ENCODE measurements around the gene ZC3H18.

DNA sequence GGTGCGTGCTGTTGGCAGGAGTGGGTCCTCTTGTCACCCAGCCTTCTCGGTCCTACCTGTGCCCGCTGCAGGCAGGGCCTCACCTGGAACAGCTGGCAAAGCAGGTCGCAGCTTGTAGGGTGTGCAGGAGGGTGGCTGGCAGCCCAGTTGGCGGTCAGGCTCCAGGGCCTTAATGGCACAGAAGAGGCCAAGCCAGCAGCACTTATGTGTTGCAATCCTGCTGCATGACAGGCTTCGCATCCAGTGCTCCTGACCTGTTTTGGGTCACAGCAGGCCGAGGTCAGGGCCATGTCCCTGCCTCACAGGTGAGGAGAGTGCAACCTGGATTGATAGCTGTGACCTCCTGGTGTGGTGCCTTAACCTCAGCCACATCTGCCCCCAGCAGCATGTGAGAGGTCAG lies 31.9 kb downstream of the ZC3H18 start:
- TF ChIP-seq, protein P1, sequence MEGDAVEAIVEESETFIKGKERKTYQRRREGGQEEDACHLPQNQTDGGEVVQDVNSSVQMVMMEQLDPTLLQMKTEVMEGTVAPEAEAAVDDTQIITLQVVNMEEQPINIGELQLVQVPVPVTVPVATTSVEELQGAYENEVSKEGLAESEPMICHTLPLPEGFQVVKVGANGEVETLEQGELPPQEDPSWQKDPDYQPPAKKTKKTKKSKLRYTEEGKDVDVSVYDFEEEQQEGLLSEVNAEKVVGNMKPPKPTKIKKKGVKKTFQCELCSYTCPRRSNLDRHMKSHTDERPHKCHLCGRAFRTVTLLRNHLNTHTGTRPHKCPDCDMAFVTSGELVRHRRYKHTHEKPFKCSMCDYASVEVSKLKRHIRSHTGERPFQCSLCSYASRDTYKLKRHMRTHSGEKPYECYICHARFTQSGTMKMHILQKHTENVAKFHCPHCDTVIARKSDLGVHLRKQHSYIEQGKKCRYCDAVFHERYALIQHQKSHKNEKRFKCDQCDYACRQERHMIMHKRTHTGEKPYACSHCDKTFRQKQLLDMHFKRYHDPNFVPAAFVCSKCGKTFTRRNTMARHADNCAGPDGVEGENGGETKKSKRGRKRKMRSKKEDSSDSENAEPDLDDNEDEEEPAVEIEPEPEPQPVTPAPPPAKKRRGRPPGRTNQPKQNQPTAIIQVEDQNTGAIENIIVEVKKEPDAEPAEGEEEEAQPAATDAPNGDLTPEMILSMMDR (IDR thresholded peaks at IDR 0.05): no peak
- TF ChIP-seq EP300 (IDR thresholded peaks at IDR 0.05): no peak
